ENCODE results near the gene DENND1A.

DNA sequence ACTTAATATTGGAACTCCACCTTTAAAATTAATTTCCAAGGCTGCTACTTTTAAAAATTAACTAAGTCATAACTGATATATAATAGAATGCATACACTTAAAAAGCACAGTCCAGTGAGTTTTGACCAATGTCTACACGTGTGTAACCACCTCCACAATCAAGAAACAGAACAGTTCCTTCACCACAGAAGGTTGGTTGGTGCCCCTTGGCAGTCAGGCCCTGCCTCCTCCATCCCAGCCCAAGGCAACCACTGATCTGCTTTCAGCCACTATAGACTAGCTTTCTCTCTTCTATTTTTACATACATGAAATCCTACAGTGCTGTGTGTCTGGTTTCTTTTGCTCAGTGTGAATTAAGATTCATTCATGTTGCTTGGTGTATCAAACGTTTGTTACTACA lies 358.7 kb downstream of the DENND1A start:
- no peak for TF ChIP-seq CTCF (IDR thresholded peaks at IDR 0.05; ENCODE audit: insufficient read depth, low read length, poor library complexity, severe bottlenecking)
- no peak for TF ChIP-seq EZH2phosphoT487 (conservative IDR thresholded peaks at IDR 0.05; ENCODE audit: low read length)

Measured in SU-DHL-6 (cell line).